GM12878 (cell line): ENCODE data around the gene EEF2K. TPM values are rescaled to one million over a fixed set of nuclear protein-coding genes. Genes with fewer than 3 reads are reported as not detected.

Experiments used
- ATAC-seq: fragments of 200-7000 bp; cut with Tn5 transposase; 3 replicates; pipeline ENCODE4 v1.9.1; 2020; ENCODE audit warnings: mild to moderate bottlenecking, moderate library complexity
- BruUV-seq: library from RNA; stranded (reverse); fragments of 400-500 nt; replicated peaks from 2 replicates; lab custom pipeline; 2021; lab: Mats Ljungman, UMichigan
- CTCF ChIA-PET: fragments of 300-600 bp; sonication (Branson Sonifier 250); formaldehyde crosslinking; extraction: SDS; loops from one replicate; lab custom pipeline; 2021; ENCODE audit warnings: inconsistent platforms; lab: Yijun Ruan, JAX
- POLR2A ChIA-PET: fragments of 350-600 bp; formaldehyde crosslinking; extraction: SDS; loops from one replicate; lab custom pipeline; 2021; ENCODE audit warnings: inconsistent platforms; lab: Charles Lee
- RAD21 ChIA-PET: fragments of 300-600 bp; sonication (Branson Sonifier 250); formaldehyde crosslinking; loops from one replicate; lab custom pipeline; 2023; ENCODE audit warnings: antibody characterized with exemption; ENCODE audit not compliant: unreplicated experiment; lab: Charles Lee
- SMC1A ChIA-PET: fragments of 300-600 bp; sonication (Branson Sonifier 250); formaldehyde crosslinking; loops from one replicate; lab custom pipeline; 2023; ENCODE audit not compliant: unreplicated experiment, uncharacterized antibody; lab: Charles Lee
- DNase-seq: peaks from one replicate; pipeline ENCODE4 v3.0.0-alpha.2; 2011; ENCODE audit warnings: low read depth, low spot score
- FAIRE-seq: peaks from 3 replicates; lab custom pipeline; 2011; peaks lifted over from hg19 to GRCh38; lab: Jason Lieb, UNC
- H2AFZ ChIP-seq: 2 replicates; pipeline ENCODE4 v1.6.0; 2011; ENCODE audit warnings: low read depth, low read length, control low read depth; ENCODE audit not compliant: control insufficient read depth
- H3K27ac ChIP-seq: 2 replicates; pipeline ENCODE4 v1.5.1; 2011; ENCODE audit warnings: control low read depth; ENCODE audit not compliant: control insufficient read depth, insufficient read depth
- H3K27me3 ChIP-seq, 2 experiments: replicated peaks in 1 of 2; 2 replicates each; pipeline versions ENCODE4 v1.6.0 to v1.6.1; 2011; ENCODE audit warnings: low read length in 1 of 2; ENCODE audit not compliant: control insufficient read depth in 2 of 2, insufficient read depth in 2 of 2
- H3K36me3 ChIP-seq, 2 experiments: 2 replicates each; pipeline ENCODE4 v1.5.1; 2011; ENCODE audit warnings: low read length in 1 of 2; ENCODE audit not compliant: control insufficient read depth in 2 of 2, insufficient read depth in 2 of 2
- H3K4me1 ChIP-seq: 2 replicates; pipeline ENCODE4 v1.6.1; 2011; ENCODE audit warnings: mild to moderate bottlenecking, low read length, moderate library complexity, mixed read lengths; ENCODE audit not compliant: control insufficient read depth, insufficient read depth
- H3K4me2 ChIP-seq: 2 replicates; pipeline ENCODE4 v1.6.0; 2011; ENCODE audit warnings: control low read depth; ENCODE audit not compliant: control insufficient read depth, insufficient read depth
- H3K4me3 ChIP-seq: fragments of 200-600 bp; sonication (generic); 2 replicates; pipeline ENCODE4 v1.5.1; 2016
- H3K79me2 ChIP-seq: 2 replicates; pipeline ENCODE4 v1.6.0; 2011; ENCODE audit warnings: low read length; ENCODE audit not compliant: control insufficient read depth, insufficient read depth
- H3K9ac ChIP-seq: 2 replicates; pipeline ENCODE4 v1.8.0; 2011; ENCODE audit warnings: low read length, control low read depth, mixed read lengths; ENCODE audit not compliant: control insufficient read depth, insufficient read depth
- H3K9me3 ChIP-seq: replicated peaks from 3 replicates; pipeline ENCODE4 v1.5.1; 2011; ENCODE audit warnings: mild to moderate bottlenecking, low read length; ENCODE audit not compliant: control insufficient read depth, insufficient read depth
- H4K20me1 ChIP-seq: 2 replicates; pipeline ENCODE4 v1.6.0; 2011; ENCODE audit not compliant: control insufficient read depth, insufficient read depth
- ATF3 ChIP-seq: IDR thresholded peaks from 2 replicates; pipeline ENCODE4 v1.6.1; 2011; ENCODE audit warnings: low read depth, mild to moderate bottlenecking, low read length, moderate library complexity, borderline replicate concordance; ENCODE audit errors: extremely low read depth
- BACH1 ChIP-seq: fragments of 450-650 bp; IDR thresholded peaks from 2 replicates; pipeline ENCODE4 v1.6.1; 2017; ENCODE audit warnings: mild to moderate bottlenecking, borderline replicate concordance
- FOXK2 ChIP-seq: fragments of 450-650 bp; IDR thresholded peaks from 2 replicates; pipeline ENCODE4 v1.6.1; 2017; ENCODE audit warnings: mild to moderate bottlenecking, moderate library complexity
- GATAD2B ChIP-seq: fragments of 450-650 bp; conservative IDR thresholded peaks from 2 replicates; pipeline ENCODE4 v1.6.1; 2017; ENCODE audit warnings: low read depth, mild to moderate bottlenecking, moderate library complexity
- HDAC6 ChIP-seq: fragments of 200-600 bp; sonication (generic); IDR thresholded peaks from one replicate; pipeline ENCODE4 v1.8.0; 2017; ENCODE audit warnings: antibody characterized with exemption; ENCODE audit not compliant: unreplicated experiment
- IRF5 ChIP-seq: fragments of 450-650 bp; IDR thresholded peaks from 2 replicates; pipeline ENCODE4 v1.6.1; 2017; ENCODE audit warnings: borderline replicate concordance
- NFXL1 ChIP-seq: fragments of 450-650 bp; IDR thresholded peaks from 2 replicates; pipeline ENCODE4 v1.6.1; 2017; ENCODE audit warnings: antibody characterized with exemption, mild to moderate bottlenecking, borderline replicate concordance
- NR2F1 ChIP-seq: fragments of 450-650 bp; conservative IDR thresholded peaks from 2 replicates; pipeline ENCODE4 v1.6.1; 2017; ENCODE audit warnings: mild to moderate bottlenecking
- RELA ChIP-seq: fragments of 450-650 bp; IDR thresholded peaks from 2 replicates; pipeline ENCODE4 v1.8.0; 2014; ENCODE audit warnings: borderline replicate concordance; ENCODE audit not compliant: partially characterized antibody
- TAF1 ChIP-seq: IDR thresholded peaks from 2 replicates; pipeline ENCODE4 v1.6.1; 2011; ENCODE audit warnings: mild to moderate bottlenecking, low read depth, low read length, borderline replicate concordance
- TCF12 ChIP-seq: IDR thresholded peaks from 2 replicates; pipeline ENCODE4 v1.6.1; 2011; ENCODE audit warnings: low read depth, mild to moderate bottlenecking, low read length
- ZBTB4 ChIP-seq: fragments of 450-650 bp; formaldehyde crosslinking; IDR thresholded peaks from 2 replicates; pipeline ENCODE4 v1.4.0; 2022; ENCODE audit warnings: mild to moderate bottlenecking, moderate library complexity
- ZNF217 ChIP-seq: fragments of 450-650 bp; IDR thresholded peaks from 2 replicates; pipeline ENCODE4 v1.6.1; 2017; ENCODE audit warnings: antibody characterized with exemption, mild to moderate bottlenecking
- ZNF622 ChIP-seq: fragments of 450-650 bp; IDR thresholded peaks from 2 replicates; pipeline ENCODE4 v1.6.1; 2017; ENCODE audit warnings: mild to moderate bottlenecking, inconsistent platforms
- WGBS: methylation state at CpG from one replicate; pipeline ENCODE4 v1.1.6; 2016; ENCODE audit warnings: low lambda C conversion rate; ENCODE audit not compliant: insufficient replicate concordance, insufficient coverage; ENCODE audit errors: missing lambda C conversion rate; 5-methylcytosine and 5-hydroxymethylcytosine counted together
- in situ Hi-C: fragments of 300-500 bp; cut with MboI; formaldehyde crosslinking; loops from 9 replicates; pipeline ENCODE4 v1.14.3; 2018; ENCODE audit warnings: mixed read lengths
- intact Hi-C: fragments of 100-400 bp; cut with micrococcal nuclease; formaldehyde crosslinking; loops from one replicate; pipeline ENCODE4 v1.14.2; 2022; ENCODE audit not compliant: unreplicated experiment
- polyA plus RNA-seq, 11 experiments: library from polyadenylated mRNA; depleted of rRNA in 4 of 11; unstranded in 6 of 11; stranded (reverse) in 5 of 11; fragments of >200 nt; fragmentation: Nextera tagmentation in 4 of 11; fragmentation: Illumina TruSeq in 1 of 11; extraction: Ambion mirVana in 4 of 11; extraction: Trizol in 1 of 11; gene quantifications; 1 replicate in 1 of 11; 2 replicates in 10 of 11; pipeline versions ENCODE4 v1.2.1 to v1.2.3, GENCODE V29; 2011 to 2016; ENCODE audit warnings: inconsistent platforms in 2 of 11, missing spikeins in 2 of 11, low read depth in 1 of 11
- total RNA-seq, 4 experiments: library from RNA; depleted of rRNA in 3 of 4; stranded (reverse); fragments of >200 nt in 3 of 4; fragmentation: Illumina TruSeq in 1 of 4; extraction: Trizol in 1 of 4; gene quantifications; 2 replicates each; pipeline versions ENCODE4 v1.2.1 to v1.2.3, GENCODE V29; 2013 to 2021

The EEF2K gene
- total and polyA plus RNA-seq, 10 of the 15 experiments (the other 5 are each of a cell fraction or from before 2014, with no cell fraction given) = 2.0 to 29.6 (median 12.2) TPM

- TF ChIP-seq GATAD2B = no peak
- no peak for TF ChIP-seq NFXL1
- TF ChIP-seq IRF5 = no peak
Measured at GRCh38 chr16:22323173-22323958, 117.3 kb downstream of the EEF2K start (continued).

- Histone ChIP-seq H3K9ac (no peak overlapping the region), H3K9me3 (no peaks in the 10 kb centered on the region), H3K4me1 (no peaks in the 10 kb centered on the region), H3K79me2 (0 out of 2 replicates have a peak, but pooled peaks cover 2% of the 10 kb centered on the region), H3K27ac (no peak overlapping the region), H2AFZ (no peak overlapping the region), H4K20me1 (no peaks in the 10 kb centered on the region), H3K27me3 (no peaks in the 10 kb centered on the region), H3K4me3 (no peak overlapping the region), H3K36me3 (peaks cover 22 to 49% of the 10 kb centered on the region in 2 experiments), H3K4me2 (no peak overlapping the region)
- intact Hi-C loops = loop anchor here (5.0 kb wide), 2 partner anchors 48 to 1167 kb away; partner anchors contain the start of genes CDR2 and LDAF1
- ChIA-PET SMC1A (interaction anchor here (0.6 kb wide), 1 partner anchor 29 kb away, joined by 3 read pairs; no protein-coding TSS in a partner anchor), POLR2A (no interaction called here), CTCF (interaction anchor here (1.5 kb wide), 1 partner anchor 49 kb away, joined by 3 read pairs; no protein-coding TSS in a partner anchor), RAD21 (no interaction called here)
- TF ChIP-seq NR2F1 (no peak), TAF1 (no peak), HDAC6 (no peak), ZNF622 (no peak), ZBTB4 (CRISPR knock-in tag) (no peak), TCF12 (no peak), ATF3 (no peak), BACH1 (no peak), FOXK2 (no peak), RELA (no peak), ZNF217 (no peak)
- no peak for FAIRE-seq
- 89% methylated on average over 24 of the region's 24 CpGs for WGBS
- no TSS peak for BruUV-seq
- no peak for DNase-seq
- no peak for ATAC-seq
- in situ Hi-C loops = loop anchor here (10.0 to 25.0 kb wide), 5 partner anchors 238 to 1169 kb away; partner anchors contain the start of genes DNAH3 and LDAF1
Measured at GRCh38 chr16:22323959-22324786, 118.1 kb downstream of the EEF2K start.
